PC-9 (cell line): Measurements from ENCODE around the gene MMD.

Experiments
- EZH2 ChIP-seq: fragments of 200-600 bp; sonication (generic); IDR thresholded peaks from 2 replicates; pipeline ENCODE4 v1.8.0; 2017; ENCODE audit warnings: antibody characterized with exemption, low read depth
- TF ChIP-seq, protein P1 (sequence below): fragments of 200-600 bp; sonication (generic); conservative IDR thresholded peaks from 2 replicates; pipeline ENCODE4 v1.6.1; 2017; ENCODE audit warnings: mixed run types, antibody characterized with exemption, mild to moderate bottlenecking, moderate library complexity

DNA sequence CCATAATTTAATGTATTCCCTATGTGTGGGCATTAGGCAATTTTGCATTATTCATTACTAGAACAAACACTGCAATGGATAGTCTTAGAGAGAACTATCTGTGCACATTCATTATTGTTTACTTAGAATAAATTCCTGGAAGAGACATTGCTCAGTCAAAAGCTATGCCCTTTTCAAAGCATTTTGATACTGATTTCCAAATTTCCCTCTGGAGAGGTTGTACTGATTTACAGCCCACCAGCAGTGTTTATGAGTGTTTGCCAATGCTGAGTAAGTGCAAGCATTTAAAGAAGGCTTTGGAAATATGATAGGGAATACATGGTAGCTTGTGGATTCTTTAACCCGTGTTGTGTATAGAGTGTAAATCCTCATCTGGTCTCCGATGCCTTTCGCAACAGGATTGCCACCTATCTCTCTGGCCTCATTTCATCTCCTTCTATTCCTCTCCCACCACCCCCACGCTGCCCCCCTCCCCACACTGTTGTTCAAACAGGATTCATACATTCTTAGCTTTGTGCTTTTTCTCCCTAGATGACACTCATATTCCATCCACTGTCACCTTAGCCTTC is 33.4 kb upstream of the MMD start:
- no peak for TF ChIP-seq EZH2
- TF ChIP-seq, protein P1, sequence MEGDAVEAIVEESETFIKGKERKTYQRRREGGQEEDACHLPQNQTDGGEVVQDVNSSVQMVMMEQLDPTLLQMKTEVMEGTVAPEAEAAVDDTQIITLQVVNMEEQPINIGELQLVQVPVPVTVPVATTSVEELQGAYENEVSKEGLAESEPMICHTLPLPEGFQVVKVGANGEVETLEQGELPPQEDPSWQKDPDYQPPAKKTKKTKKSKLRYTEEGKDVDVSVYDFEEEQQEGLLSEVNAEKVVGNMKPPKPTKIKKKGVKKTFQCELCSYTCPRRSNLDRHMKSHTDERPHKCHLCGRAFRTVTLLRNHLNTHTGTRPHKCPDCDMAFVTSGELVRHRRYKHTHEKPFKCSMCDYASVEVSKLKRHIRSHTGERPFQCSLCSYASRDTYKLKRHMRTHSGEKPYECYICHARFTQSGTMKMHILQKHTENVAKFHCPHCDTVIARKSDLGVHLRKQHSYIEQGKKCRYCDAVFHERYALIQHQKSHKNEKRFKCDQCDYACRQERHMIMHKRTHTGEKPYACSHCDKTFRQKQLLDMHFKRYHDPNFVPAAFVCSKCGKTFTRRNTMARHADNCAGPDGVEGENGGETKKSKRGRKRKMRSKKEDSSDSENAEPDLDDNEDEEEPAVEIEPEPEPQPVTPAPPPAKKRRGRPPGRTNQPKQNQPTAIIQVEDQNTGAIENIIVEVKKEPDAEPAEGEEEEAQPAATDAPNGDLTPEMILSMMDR: no peak
